Loucy (cell line): ENCODE data around the gene RAB7A.

ENCODE experiments used
- CTCF ChIP-seq: fragments of 200-600 bp; sonication (generic); conservative IDR thresholded peaks from 2 replicates; pipeline ENCODE4 v1.5.1; 2014; ENCODE audit warnings: mild to moderate bottlenecking, antibody characterized with exemption, low read length
- EZH2phosphoT487 ChIP-seq: fragments of 200-600 bp; IDR thresholded peaks from 2 replicates; pipeline ENCODE4 v1.6.1; 2018; ENCODE audit warnings: antibody characterized with exemption, mild to moderate bottlenecking, moderate library complexity, borderline replicate concordance

- TF ChIP-seq CTCF (no peak), EZH2phosphoT487 (no peak)
These were observed 4.5 kb downstream of the RAB7A start for GRCh38 chr3:128730471-128730870.
